ENCODE measurements around the gene GALNT5. TPM values are rescaled to one million over a fixed set of nuclear protein-coding genes. Genes with fewer than 3 reads are reported as not detected.

Gene GALNT5
- total RNA-seq, 1 experiment from 2014 or later = not detected

DNA sequence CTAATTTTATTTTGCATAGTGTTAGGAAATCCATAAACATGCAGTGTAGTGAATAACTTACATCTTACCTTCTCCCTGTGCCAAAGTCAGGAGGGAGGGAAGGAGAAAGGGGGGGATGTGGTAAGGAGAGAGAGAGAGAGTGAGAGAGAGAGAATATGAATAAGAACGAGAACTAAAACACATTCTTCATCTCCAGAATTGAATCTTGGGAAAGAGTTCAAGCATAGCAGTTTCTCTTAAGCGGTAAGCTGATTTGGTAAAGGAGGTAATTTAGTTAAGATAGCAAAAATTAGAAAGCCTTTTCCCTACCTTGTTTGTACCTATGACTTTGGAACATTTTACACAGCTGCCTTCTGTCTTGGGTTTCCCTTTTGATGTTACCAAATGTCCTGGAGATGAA, 52.4 kb downstream of the GALNT5 start:
- no peak for DNase-seq (ENCODE audit: low read depth, low spot score)
- in situ Hi-C loops (cut with HindIII; ENCODE audit: low pct_unique_long_range_greater_than_20kb, low sequenced_read_pairs) = no loop called here

DNA sequence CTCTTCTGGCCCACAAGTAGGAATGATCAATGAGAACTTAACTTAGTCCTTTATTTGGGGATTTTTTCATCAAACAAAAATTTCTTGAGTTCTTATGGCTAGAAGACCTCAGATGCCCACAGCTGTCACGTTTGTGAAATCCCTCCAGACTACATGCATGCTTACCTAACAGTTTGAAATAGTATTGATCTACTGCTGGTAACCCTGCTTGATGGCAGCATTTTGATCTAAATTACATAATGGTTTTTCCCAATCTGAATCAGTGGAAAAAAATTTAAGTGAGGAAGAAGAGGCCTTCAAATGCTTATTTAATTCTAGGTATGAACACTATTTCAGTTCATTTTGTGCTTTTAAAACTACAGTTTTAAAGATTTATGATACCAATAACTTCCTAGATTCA, 54.2 kb downstream of the GALNT5 start:
- no peak for DNase-seq (ENCODE audit: low read depth, low spot score)
- in situ Hi-C loops (cut with HindIII; ENCODE audit: low pct_unique_long_range_greater_than_20kb, low sequenced_read_pairs) = no loop called here

DNA sequence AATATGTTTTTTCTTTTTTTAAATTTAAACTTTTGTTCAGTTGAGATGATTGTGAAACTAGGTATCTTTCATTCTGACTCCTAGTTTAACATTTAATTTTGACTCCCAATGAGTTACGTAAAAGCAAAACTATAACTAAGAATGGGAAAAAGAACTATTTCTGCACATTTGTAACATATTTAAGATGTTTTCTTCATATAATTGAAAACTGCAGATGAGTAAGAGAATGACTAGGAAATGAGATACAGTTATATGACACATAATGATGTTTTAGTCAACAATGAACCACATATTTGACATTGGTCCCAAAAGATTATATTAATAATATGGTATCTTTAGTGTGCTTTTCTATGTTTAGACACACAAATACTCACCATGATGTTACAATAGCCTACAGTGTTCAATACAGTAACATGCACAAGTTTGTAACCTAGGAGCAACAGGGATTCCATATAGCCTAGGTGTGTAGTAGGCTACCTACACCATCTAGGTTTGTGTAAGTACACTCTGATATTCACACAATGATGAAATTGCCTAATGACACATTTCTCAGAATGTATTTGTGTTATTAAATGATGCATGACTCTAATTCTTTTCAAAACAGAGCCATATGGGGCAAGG, 55.5 kb downstream of the GALNT5 start:
- DNase-seq (ENCODE audit: low read depth, low spot score) = no peak
- in situ Hi-C loops (cut with HindIII; ENCODE audit: low pct_unique_long_range_greater_than_20kb, low sequenced_read_pairs) = no loop called here

DNA sequence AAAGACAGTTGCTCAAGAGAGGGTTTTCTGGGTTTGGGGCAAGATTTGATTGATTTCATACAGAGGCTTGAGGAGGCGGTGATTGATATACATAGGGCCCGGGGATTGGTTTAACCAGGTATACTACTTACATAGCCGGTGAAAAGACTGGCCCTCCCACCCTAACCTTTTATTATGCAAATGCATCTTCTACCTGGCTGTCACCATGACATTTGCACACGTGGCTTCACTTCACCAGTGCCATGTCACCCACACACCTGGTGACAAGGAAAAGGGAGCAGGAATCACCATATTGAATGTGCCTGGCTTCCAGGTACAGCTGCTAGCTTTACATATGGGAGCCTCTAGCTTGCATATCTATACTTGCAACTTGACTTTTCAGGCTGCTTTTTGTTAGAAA, 58.4 kb downstream of the GALNT5 start:
- in situ Hi-C loops (cut with HindIII; ENCODE audit: low pct_unique_long_range_greater_than_20kb, low sequenced_read_pairs) = no loop called here
- no peak for DNase-seq (ENCODE audit: low read depth, low spot score)

DNA sequence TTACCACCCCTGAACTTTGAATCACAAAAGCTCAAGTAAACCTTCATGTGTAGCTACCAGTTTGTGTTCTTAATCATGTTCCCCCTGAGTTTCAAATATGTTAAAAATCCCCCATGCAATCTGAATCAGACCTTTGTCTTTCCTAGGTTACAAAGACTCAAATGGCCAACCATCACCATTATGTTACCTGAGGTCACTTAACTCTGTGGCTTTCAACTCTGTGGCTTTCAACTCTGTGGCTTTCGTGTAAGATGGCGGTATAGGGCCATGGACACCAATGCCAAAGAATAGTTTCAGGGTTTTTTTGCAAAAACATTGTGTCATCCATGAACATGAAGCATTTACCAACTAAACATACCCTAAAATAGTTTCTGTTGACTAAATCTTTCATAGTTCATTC, 61.4 kb downstream of the GALNT5 start:
- in situ Hi-C loops (cut with HindIII; ENCODE audit: low pct_unique_long_range_greater_than_20kb, low sequenced_read_pairs) = no loop called here
- no peak for DNase-seq (ENCODE audit: low read depth, low spot score)

DNA sequence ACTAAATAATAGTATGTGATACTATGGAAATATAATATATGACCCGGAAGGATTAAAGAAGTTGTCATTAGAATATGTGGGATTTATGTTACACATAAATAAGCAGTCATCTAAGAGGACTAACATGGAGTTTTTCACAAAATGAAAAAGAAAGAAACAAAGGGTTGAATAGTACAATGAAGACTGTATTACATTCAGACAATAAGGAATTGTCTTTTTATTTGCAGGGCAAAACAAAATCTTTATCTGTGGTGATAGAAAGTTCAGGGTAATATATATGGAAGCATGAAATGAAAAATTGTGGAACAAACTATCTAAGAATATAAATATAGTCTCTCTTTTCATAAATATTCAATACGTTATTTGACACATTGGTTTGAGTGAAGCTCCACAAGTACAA, 62.3 kb downstream of the GALNT5 start:
- in situ Hi-C loops (cut with HindIII; ENCODE audit: low pct_unique_long_range_greater_than_20kb, low sequenced_read_pairs) = no loop called here
- DNase-seq (ENCODE audit: low read depth, low spot score) = no peak

DNA sequence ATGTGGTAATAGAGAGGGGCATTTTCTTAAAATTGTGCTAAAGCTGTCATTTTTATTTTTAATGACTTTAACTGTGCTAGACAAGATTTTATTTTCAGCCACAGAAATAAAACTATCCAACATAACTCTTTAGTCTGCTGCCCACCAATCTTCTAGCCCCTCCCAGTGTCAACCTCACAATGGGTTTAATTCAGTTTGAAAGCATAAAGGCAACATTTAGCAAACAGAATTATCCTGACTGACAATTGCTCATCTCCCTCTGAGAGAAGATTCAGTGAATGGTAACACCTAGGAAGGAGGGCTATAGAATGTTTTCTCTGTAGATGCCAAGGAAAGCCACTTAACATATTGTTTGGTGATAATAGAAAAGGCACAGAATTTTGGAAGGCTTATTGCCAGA, 62.9 kb downstream of the GALNT5 start:
- DNase-seq (ENCODE audit: low read depth, low spot score) = no peak
- in situ Hi-C loops (cut with HindIII; ENCODE audit: low pct_unique_long_range_greater_than_20kb, low sequenced_read_pairs) = no loop called here

DNA sequence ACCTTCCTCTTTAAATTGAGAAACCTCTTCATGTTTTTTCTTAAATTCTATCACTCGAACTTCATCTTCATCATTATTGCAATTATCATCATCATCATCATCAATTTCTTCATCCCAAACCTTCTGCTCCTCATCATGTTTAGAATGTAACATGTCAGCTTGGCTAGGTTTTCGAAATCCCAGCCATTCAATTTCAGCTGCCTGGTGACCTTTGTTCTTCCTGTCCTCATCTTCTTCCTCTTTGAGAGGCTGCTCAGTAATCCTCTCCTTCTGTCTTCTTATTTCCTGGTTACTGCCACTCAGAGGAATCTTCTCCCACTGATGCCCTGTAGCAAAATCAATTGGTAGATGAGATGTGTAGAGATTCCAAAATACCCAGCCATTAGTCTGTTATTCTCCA, 64.0 kb downstream of the GALNT5 start:
- DNase-seq (ENCODE audit: low read depth, low spot score) = no peak
- in situ Hi-C loops (cut with HindIII; ENCODE audit: low pct_unique_long_range_greater_than_20kb, low sequenced_read_pairs) = no loop called here

DNA sequence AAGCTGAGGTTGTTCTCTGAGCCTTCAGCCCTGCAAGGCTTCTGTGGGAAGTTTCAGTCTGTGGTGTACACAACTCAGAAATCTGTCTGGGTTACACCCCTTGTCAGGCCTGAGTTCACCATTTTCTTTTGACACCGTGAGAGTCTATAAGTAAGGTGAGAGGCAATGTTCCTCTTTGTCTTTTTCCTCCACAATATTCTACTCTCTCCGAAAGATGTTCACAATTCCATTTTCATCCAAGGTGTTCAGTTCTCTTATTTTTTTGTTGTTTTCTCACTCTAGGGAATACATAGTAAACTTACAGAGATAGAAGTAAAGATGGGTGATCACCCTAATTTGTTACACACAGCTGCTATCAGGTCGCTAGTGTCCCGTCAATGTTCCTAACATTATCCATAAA, 64.9 kb downstream of the GALNT5 start:
- DNase-seq (ENCODE audit: low read depth, low spot score) = no peak
- in situ Hi-C loops (cut with HindIII; ENCODE audit: low pct_unique_long_range_greater_than_20kb, low sequenced_read_pairs) = no loop called here

DNA sequence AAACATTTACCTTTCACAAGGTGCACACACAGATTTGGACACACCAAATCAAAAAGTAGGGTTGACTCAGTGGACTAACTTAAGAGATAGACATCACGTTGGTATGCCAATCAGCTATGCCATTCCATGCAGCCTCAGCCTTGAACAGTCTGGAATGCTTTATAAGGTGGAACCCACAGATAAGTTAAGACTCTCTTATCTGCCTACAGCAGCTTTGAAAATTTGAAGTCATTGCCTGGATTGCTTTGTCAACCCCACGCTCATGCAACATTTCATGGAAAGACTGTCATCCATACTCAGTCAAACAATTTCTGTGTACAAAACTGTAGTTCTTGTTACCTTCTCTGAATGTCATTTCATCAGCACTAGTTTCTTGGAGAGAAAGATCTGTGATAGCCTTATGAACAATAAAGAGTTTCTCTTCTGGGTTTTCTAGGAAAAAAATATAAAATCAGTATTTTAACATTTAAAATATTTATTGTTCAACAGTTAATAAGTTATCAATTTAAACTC, 66.9 kb downstream of the GALNT5 start:
- in situ Hi-C loops (cut with HindIII; ENCODE audit: low pct_unique_long_range_greater_than_20kb, low sequenced_read_pairs) = no loop called here
- no peak for DNase-seq (ENCODE audit: low read depth, low spot score)

DNA sequence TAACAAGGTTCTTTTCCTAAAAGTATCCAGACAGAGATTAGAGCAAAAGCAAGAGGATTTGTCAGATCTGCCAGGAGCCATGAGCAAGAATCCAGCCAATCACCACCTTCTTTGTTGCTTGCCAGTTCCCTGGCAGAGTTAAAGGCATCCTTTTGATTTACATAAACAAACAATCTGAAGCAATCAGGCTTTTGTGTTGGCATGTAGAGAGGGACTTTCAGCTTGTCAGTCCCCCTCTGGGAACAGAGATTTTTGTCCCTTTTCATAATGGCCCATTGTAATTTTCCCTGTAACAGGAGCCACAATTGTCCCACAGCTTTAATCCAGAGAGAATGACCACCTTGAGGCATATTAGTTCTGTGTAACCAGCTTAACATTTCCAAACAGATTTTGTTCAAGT, 68.3 kb downstream of the GALNT5 start, which contains the start of gene ERMN:
ERMN (minus strand) TSS at position 39 of the 400 bp plus-strand sequence. CDS start 182 bp downstream, outside the sequence.
- in situ Hi-C loops (cut with HindIII; ENCODE audit: low pct_unique_long_range_greater_than_20kb, low sequenced_read_pairs) = no loop called here
- peak; percentile 19 for DNase-seq (ENCODE audit: low read depth, low spot score)

DNA sequence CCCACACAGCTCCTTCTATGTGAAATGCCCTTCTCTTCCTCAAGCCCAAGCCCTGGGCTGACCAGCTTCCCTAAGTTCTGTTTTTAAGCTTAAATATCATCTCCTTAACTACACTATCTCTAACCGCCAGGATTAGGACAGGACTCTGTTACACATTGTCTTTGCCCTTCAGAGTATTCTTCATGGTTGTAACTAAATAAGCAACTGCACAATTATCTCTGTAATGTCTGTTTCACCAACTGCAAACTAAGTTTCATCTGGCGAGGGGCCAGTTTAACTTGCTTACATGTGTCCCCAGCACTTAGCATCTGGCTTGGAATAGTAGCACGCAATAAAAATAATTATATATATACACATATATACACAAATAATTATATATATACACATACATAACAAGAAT, 69.2 kb downstream of the GALNT5 start:
- in situ Hi-C loops (cut with HindIII; ENCODE audit: low pct_unique_long_range_greater_than_20kb, low sequenced_read_pairs) = no loop called here
- DNase-seq (ENCODE audit: low read depth, low spot score) = no peak

DNA sequence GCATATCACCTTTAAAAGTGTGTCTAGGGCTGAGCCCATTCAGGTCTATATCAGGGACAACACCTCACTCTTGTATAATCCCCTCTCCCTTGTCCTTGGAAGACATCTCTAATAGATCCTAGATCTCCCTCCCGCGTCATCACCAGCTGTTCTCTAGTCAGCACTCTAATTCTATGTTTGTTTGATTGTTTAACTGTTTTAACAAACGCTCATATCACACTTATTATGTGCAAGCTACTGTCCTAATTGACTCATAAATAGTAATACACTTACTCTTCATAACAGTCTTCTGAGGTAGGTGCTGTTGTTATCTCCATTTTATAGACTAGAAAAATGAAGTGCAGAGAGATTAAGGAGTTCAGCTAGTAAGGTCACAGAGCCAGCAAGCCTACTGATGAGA, 69.7 kb downstream of the GALNT5 start:
- no peak for DNase-seq (ENCODE audit: low read depth, low spot score)
- in situ Hi-C loops (cut with HindIII; ENCODE audit: low pct_unique_long_range_greater_than_20kb, low sequenced_read_pairs) = no loop called here

DNA sequence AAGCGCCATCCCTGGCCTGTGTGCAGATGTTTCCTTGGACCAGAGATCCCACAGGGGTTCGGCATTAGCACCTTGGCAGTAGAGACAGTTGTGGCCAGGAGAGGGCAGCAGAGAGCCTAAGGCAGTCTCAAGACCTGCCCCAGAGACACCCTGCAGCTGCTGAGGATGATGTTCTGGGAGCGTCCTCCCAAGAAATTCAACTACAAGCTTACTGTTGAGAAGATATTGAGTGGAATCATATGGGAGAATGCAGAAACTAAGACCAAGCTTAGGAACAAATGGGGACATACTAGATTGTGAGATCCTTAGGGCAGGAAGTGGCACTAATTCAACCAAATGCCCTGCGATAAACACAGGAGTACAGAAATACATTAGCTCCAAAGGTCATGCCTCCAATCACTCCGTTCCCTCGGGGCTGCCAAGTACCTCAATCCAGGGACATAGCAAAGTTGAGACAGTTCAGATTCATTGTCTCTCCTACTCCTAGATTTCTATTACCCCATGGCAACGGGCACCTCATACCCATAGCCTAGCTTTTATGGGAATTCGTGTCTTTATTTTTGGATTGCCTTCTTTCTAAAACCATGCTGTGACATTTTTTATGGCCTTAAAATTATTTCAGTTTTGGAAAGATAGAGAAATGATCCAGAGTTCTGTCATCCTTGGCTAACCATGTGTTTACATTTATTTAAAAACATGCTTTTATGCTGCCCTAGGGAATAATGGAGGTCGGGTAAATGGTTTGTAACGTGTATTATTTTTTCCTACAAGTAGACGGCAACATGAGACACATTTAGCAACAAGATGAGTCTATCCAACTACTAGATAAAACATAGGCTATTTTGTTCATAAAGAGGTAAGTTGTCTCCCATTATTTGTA, 70.4 kb downstream of the GALNT5 start:
- DNase-seq (ENCODE audit: low read depth, low spot score) = peak; percentile 83
- in situ Hi-C loops (cut with HindIII; ENCODE audit: low pct_unique_long_range_greater_than_20kb, low sequenced_read_pairs) = no loop called here

DNA sequence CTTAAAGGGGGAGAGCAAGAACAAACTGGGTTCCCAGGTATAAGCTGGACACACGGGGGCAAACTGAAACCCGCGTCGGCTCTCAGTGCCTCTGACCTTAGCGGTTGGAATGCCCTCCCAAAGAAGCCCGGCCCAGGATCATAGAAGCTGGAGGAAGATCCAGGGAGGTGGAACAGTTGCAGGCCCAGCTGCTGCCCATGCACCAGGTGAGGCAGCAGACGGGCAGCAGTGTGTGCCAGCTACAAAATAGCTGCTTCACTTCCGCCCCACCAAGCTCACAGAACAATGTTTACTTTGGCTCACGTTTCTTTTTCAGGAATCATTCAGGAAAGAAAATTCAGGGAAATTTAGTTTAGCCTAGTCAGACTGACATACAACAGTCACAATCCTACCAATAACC, 72.0 kb downstream of the GALNT5 start:
- no peak for DNase-seq (ENCODE audit: low read depth, low spot score)
- in situ Hi-C loops (cut with HindIII; ENCODE audit: low pct_unique_long_range_greater_than_20kb, low sequenced_read_pairs) = no loop called here

DNA sequence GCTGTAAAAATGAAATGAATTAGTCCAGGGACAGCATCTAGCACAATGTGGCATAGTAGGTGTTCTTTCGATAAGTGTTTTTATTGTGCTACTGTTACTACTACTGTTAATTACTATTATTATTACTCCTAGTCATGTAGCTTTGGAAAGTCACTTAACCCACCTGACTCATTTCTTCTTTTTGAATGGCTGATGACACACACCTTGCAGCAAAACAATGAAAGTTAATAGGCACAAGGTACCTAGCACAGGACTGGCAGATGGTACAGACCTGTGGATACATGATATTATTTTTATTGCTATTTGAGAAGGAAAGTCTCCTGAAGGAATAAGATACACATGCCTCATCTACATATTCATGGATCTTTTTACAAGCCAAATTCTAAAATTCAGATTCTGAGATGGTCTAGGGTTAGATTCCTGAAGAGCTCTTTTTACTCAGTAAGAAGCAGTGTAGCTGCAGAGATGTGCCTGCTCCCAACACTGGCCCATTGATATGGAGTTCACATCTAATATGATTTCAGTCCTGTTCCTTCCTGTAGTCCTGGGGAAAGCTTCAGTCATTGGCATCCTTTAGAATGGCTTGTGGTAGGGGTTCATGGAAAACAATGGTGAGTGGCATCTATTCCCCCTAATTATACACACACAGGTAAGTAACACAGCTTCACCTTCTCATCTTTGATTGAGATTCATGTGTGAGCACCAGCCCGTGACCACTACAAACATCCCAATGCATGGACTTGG, 76.0 kb downstream of the GALNT5 start:
- in situ Hi-C loops (cut with HindIII; ENCODE audit: low pct_unique_long_range_greater_than_20kb, low sequenced_read_pairs) = no loop called here
- DNase-seq (ENCODE audit: low read depth, low spot score) = no peak

DNA sequence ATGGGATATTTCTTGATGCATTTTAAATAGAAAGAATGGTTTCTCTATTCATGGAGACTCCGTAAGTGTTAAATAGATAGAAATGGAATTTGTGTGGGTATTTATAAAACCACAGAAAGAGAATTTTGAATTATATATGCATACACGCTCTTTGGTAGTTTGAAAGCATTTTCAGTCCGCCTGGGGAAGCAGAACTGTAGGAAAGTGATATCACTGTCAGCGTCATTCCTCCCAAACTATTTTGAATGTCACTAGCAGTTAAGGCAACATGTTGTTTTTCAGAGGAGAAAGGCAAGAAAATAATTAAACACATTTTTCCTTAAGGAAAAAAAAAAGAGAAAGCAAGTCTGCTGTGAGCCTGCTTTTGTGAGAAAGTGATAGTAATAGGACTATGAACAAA, 76.8 kb downstream of the GALNT5 start:
- in situ Hi-C loops (cut with HindIII; ENCODE audit: low pct_unique_long_range_greater_than_20kb, low sequenced_read_pairs) = no loop called here
- DNase-seq (ENCODE audit: low read depth, low spot score) = no peak

DNA sequence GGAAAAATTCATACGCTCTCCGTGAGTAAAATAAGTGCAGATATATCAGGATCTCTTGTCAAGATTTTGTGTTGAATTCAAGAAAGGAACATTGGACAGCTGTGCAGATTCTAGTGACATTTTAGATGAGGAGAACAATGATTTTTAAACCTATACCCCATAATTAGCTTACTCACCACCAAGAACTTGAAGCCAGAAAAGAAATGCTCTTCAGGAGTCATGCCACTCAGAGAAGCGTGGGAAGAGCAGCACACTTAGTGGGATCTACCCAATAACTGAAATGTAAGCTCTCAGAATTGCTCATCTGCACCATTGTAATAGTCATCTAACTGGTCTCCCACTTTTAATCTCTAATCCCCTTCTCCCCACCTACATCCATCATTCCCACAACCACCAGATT, 77.3 kb downstream of the GALNT5 start:
- no peak for DNase-seq (ENCODE audit: low read depth, low spot score)
- in situ Hi-C loops (cut with HindIII; ENCODE audit: low pct_unique_long_range_greater_than_20kb, low sequenced_read_pairs) = no loop called here
